Spleen (tissue), 7 donors: ENCODE data around the gene PINK1.

Source experiments
- POLR2A ChIP-seq, 3 donors: fragments of 450-650 bp; IDR thresholded peaks; one replicate each; pipeline ENCODE4 v1.5.1; 2017; ENCODE audit warnings: antibody characterized with exemption in 3 of 3, mild to moderate bottlenecking in 1 of 3
- POLR2AphosphoS5 ChIP-seq, 3 donors: sonication (generic); formaldehyde crosslinking; IDR thresholded peaks; one replicate each; pipeline ENCODE4 v1.5.1; 2017; ENCODE audit warnings: antibody characterized with exemption in 3 of 3
- TF ChIP-seq, protein P1 (sequence below), 11 experiments: fragments of 200-600 bp in 7 of 11; fragments of 450-650 bp in 4 of 11; sonication (generic) in 4 of 11; IDR thresholded peaks in 8 of 11; conservative IDR thresholded peaks in 3 of 11; 1 replicate in 7 of 11; 2 replicates in 4 of 11; pipeline versions ENCODE4 v1.4.0 to v1.8.0; 2016 to 2021; ENCODE audit warnings: antibody characterized with exemption in 11 of 11, inconsistent platforms in 4 of 11, mild to moderate bottlenecking in 1 of 11
- donor health status: DM: no; HTN: no; CAD: no; lungs with moderate emphysema.
- donor health status: DM: no; HTN: no; CAD: no.
- donor health status: DM: no; HTN: no; CAD: no.

DNA sequence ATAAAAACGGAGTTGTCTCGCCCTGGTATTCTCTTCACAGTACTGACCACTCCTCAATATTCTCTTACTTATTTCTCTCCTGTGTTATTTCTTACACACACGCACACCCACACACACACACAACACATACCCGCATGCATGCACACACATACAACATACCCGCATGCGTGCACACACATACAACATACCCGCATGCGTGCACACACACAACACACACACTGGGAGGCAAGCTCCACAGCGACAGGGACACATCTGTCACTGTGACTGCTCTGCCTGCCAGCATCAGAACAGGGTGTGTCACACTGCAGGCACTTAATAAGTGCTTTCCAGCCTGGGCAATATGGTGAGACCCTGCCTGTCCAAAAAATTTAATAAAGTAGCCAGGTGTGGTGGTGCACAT is 48.7 kb downstream of the PINK1 start:
- TF ChIP-seq, protein P1, sequence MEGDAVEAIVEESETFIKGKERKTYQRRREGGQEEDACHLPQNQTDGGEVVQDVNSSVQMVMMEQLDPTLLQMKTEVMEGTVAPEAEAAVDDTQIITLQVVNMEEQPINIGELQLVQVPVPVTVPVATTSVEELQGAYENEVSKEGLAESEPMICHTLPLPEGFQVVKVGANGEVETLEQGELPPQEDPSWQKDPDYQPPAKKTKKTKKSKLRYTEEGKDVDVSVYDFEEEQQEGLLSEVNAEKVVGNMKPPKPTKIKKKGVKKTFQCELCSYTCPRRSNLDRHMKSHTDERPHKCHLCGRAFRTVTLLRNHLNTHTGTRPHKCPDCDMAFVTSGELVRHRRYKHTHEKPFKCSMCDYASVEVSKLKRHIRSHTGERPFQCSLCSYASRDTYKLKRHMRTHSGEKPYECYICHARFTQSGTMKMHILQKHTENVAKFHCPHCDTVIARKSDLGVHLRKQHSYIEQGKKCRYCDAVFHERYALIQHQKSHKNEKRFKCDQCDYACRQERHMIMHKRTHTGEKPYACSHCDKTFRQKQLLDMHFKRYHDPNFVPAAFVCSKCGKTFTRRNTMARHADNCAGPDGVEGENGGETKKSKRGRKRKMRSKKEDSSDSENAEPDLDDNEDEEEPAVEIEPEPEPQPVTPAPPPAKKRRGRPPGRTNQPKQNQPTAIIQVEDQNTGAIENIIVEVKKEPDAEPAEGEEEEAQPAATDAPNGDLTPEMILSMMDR (IDR thresholded peaks at IDR 0.05 in 8 of 11, conservative IDR thresholded peaks at IDR 0.05 in 3 of 11): no peak
- TF ChIP-seq POLR2A (IDR thresholded peaks at IDR 0.05) (no peak), POLR2AphosphoS5 (IDR thresholded peaks at IDR 0.05) (no peak)
